ENCODE results near the gene ACY1. TPM values are rescaled to one million over a fixed set of nuclear protein-coding genes. Genes with fewer than 3 reads are reported as not detected.
A peak's percentile ranks its signal among the peaks of the same experiment; 100 is the strongest.

Gene ACY1
- polyA plus RNA-seq, 1 of the 3 experiments (the other 2 are of a cell fraction), result 93.0 TPM

GRCh38 chr3:52020796-52021195 lies 37.5 kb downstream of the ACY1 start:
- Histone ChIP-seq H2AFZ (ENCODE audit: low read depth) (no peak overlapping the region), H3K27me3 (ENCODE audit: insufficient read depth) (no peaks in the 10 kb centered on the region)
- WGBS (ENCODE audit: low lambda C conversion rate), result 93% methylated on average over 7 of the region's 7 CpGs

More at GRCh38 chr3:52020796-52021195, 37.5 kb downstream of the ACY1 start:
- no peaks in the 10 kb centered on the region for H3K36me3 ChIP-seq (replicated peaks in 1 of 2; ENCODE audit: control insufficient read depth in 1 of 2, insufficient read depth in 2 of 2, low read length in 1 of 2)
- no peaks in the 10 kb centered on the region for H3K79me2 ChIP-seq (ENCODE audit: insufficient read depth)
- H3K4me1 ChIP-seq (ENCODE audit: control insufficient read depth in 1 of 2, insufficient read depth in 2 of 2, low read depth in 1 of 2, low read length in 1 of 2), result peaks cover 20 to 82% of the 10 kb centered on the region in 2 experiments; a peak in 2 of 4 replicates
- TF ChIP-seq IRF3 (IDR thresholded peaks at IDR 0.05; ENCODE audit: low read depth, low read length) (no peak), REST (IDR thresholded peaks at IDR 0.05; ENCODE audit: low read depth, low read length) (no peak), RCOR1 (IDR thresholded peaks at IDR 0.05; ENCODE audit: low read length) (no peak)
- no peak overlapping the region for H3K4me3 ChIP-seq (ENCODE audit: low read depth in 2 of 2, low read length in 1 of 2)
- H3K9ac ChIP-seq, result no peak overlapping the region
- peaks cover 3% of the 10 kb centered on the region for H3F3A ChIP-seq (replicated peaks; ENCODE audit: insufficient read depth)
- DNase-seq, result no peak
- POLR2A ChIA-PET, result interaction anchor here (0.7 to 1.0 kb wide), 3 partner anchors 8 to 26 kb away, joined by 3 to 4 read pairs (median 4); no protein-coding TSS in a partner anchor
- CTCF ChIA-PET, result interaction anchor here (1.5 to 24.7 kb wide), 3 partner anchors 16 to 102 kb away, joined by 5 to 983 read pairs (median 159); partner anchors contain the start of gene DUSP7
- no peaks in the 10 kb centered on the region for H3K9me2 ChIP-seq
- H4K20me1 ChIP-seq (ENCODE audit: insufficient read depth), result no peaks in the 10 kb centered on the region
- H3K4me2 ChIP-seq, result no peak overlapping the region
- H3K27ac ChIP-seq (ENCODE audit: low read depth in 2 of 2, low read length in 1 of 2), result peak overlapping the region in 1 of 2 experiments; percentile 88; a peak in 2 of 4 replicates
- no peaks in the 10 kb centered on the region for H3K9me3 ChIP-seq
